HepG2 (cell line): ENCODE data around the gene KCTD18. TPM values are rescaled to one million over a fixed set of nuclear protein-coding genes. Genes with fewer than 3 reads are reported as not detected.

Experiments
- polyA plus RNA-seq, 8 experiments: library from polyadenylated mRNA; depleted of rRNA in 3 of 8; stranded (reverse) in 7 of 8; unstranded in 1 of 8; fragments of >200 nt; fragmentation: Illumina TruSeq in 4 of 8; extraction: Trizol in 4 of 8; gene quantifications; 2 replicates each; pipeline versions ENCODE4 v1.2.1 to v1.2.3, GENCODE V29; 2011 to 2016; ENCODE audit warnings: low read depth in 4 of 8, missing spikeins in 1 of 8, mixed read lengths in 1 of 8; ENCODE audit not compliant: insufficient read depth in 1 of 8
- total RNA-seq, 5 experiments: library from RNA; depleted of rRNA; stranded (reverse); fragments of >200 nt; fragmentation: Illumina TruSeq; extraction: Trizol; gene quantifications; 2 replicates each; pipeline ENCODE4 v1.2.3, GENCODE V29; 2016; ENCODE audit warnings: low read depth in 1 of 5

Gene KCTD18
- total and polyA plus RNA-seq, 2 of the 13 experiments (the other 11 are each of a cell fraction or from before 2014, with no cell fraction given): 2.2 to 7.1 TPM

Other genes with a start within 250 kb of the KCTD18 start
- gene SPATS2L, start 203.4 kb downstream of the KCTD18 start, total RNA-seq (2016; rRNA removed; fragmentation: Illumina TruSeq; extraction: Trizol): 154 and 165 TPM in 2 replicates
- 180 and 212 TPM in 2 replicates for gene SPATS2L, start 203.4 kb downstream of the KCTD18 start, polyA plus RNA-seq (2011; rRNA removed)
- gene SGO2, start 16.1 kb upstream of the KCTD18 start, total RNA-seq (2016; rRNA removed; fragmentation: Illumina TruSeq; extraction: Trizol): 16.2 and 32.2 TPM in 2 replicates
- gene SGO2, start 16.1 kb upstream of the KCTD18 start, polyA plus RNA-seq (2011; rRNA removed): 1.9 and 5.1 TPM in 2 replicates
- 18.0 and 27.5 TPM in 2 replicates for gene AOX1, start 75.9 kb upstream of the KCTD18 start, total RNA-seq (2016; rRNA removed; fragmentation: Illumina TruSeq; extraction: Trizol)
- gene AOX1, start 75.9 kb upstream of the KCTD18 start, polyA plus RNA-seq (2011; rRNA removed): 9.2 and 18.9 TPM in 2 replicates